Astrocyte of the hippocampus (primary cell): ENCODE data around the gene PCNT.
"Not testable (repeated sequence)": the region's sequence is repeated elsewhere in the genome, so short reads cannot be mapped to it uniquely, and the experiment has no call there.

ENCODE experiments used
- DNase-seq: peaks from one replicate; pipeline ENCODE4 v3.0.0; 2011; ENCODE audit warnings: low read depth, low spot score

Gene PCNT

DNA sequence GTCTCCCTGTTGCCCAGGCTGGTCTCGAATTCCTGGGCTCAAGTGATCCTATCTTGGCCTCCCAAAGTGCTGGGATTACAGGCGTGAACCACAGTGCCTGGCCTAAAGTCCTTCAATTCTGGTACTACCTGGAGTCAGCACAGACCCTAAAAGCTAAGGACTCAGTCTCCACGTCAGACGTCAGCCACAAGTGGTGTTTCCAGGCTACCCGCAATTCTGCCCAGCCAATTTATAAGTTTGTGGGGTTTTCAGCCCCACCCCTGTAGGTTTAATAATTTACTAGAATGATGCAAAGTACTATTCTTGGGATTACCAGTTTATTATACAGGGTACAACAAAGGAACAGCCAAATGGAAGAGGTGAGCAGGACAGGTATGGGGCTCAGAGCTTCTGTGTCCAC lies 124.2 kb downstream of the PCNT start:
- no peak for DNase-seq

DNA sequence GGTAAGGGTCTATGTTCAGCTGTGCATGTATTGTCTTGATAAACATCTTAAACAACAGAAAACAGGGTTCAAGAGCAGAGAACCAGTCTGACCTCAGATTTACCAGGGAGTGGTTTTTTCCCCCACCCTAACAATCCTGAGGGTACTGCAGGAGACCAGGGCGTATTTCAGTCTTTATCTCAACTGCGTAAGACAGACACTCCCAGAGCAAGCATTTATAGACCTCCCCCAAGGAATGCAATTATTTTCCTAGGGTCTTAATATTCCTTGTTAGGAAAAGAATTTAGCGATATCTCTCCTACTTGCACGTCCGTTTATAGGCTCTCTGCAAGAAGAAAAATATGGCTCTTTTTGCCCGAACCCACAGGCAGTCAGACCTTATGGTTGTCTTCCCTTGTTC lies 124.9 kb downstream of the PCNT start:
- DNase-seq: not testable (repeated sequence)

DNA sequence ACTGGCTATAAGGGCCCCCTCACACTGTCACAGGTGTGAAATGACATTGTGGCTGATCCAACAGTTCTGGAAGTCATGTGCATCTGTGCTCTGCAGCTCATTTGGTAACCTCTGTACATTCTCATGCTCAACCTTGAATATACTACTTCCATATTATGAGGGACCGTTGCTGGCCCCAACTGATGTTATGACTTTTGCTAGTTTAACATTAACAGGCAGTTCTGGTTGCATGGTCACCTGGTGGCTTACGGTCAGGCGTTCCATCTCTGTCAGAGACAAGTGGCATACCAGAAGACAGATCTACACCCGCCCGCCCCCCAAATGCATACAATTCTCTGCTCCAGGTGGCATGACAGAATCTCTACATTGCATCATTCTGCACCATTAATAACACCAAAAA lies 128.8 kb downstream of the PCNT start:
- no peak for DNase-seq

- no peak for DNase-seq
Observed at GRCh38 chr21:46454142-46454541, 130.2 kb downstream of the PCNT start.

DNA sequence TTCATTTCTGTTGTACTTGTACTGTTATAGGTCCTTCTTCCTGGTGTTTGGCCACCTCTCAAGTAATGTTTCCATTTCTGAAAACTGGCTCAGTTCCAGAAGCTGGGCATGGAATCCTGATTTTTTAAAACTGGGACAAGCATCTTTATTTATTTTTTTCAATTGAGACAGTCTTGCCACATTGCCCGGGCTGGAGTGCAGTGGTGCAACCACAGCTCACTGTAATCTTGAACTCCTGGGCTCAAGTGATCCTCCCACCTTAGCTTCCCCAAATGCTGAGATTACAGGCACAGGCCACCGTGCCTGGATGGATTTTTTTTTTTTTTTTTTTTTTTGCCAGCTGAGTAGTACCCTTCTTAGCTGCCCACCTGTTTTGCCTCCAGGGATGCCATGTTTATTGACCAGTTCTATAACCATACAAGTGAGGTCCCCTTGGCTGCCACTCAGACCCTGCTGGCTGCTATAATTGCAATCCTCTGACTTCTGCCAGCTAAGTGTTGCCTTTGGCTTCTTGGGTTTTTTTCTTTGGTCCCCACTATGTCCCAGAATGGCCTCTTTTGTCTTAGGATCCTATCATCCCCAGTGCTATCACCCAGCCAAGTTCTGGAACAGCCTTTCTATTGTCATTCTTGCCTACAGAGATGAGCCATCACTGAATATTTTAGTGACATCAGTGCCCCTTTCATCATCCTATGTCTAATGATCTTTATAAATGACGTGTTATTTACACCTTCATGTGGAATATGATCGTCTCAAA lies 130.9 kb downstream of the PCNT start:
- no peak for DNase-seq

DNA sequence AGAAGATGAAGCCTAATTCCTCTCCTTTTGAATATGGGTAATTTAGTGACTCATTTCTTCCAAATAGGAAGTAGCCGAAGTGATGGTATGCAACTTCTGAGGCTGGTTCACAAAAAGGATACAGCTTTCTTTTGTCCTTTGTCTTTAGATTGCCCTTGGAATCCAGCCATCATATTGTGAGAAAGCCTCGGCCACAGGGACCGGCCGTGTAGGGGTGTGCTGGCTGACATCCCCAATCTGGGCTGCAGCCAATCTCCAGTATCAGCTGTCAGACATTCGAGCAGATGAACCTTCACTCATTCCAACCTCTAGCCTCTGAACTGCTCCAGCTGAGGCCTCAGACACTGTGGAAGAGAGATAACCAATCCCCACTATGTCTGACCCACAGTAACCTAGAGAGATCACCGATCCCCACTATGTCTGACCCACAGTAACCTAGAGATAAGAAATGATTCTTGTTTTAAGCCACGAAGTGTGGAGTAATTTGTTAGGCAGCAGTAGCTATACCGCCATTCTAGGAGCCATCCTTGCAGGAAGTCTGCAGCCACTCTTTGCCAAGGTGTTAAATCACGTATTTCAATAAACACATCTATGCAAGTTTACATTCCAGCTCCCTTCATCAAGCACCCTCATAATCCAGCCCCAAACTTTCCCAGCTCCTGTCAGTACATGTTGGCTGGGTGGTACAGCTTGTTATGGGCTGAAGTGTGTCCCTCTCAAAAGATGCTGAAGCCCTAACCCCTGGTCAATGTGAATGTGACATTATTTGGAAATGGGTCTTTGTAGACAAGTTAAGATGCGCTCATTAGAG lies 131.8 kb downstream of the PCNT start:
- peak; percentile 72 for DNase-seq

GRCh38 chr21:46456750-46457149 lies 132.8 kb downstream of the PCNT start:
- no peak for DNase-seq

- DNase-seq: peak; percentile 66
Observed at GRCh38 chr21:46457801-46458314, 133.9 kb downstream of the PCNT start.

- peak; percentile 99 for DNase-seq
Observed at GRCh38 chr21:46458315-46459023, 134.5 kb downstream of the PCNT start, which contains the start of gene DIP2A. Gene DIP2A, plus strand, starts transcription at chr21:46458891. Its CDS starts 241 bp downstream, at chr21:46459132.

GRCh38 chr21:46459024-46459355 lies 135.0 kb downstream of the PCNT start:
- DNase-seq: no peak

GRCh38 chr21:46459356-46460112 lies 135.6 kb downstream of the PCNT start:
- DNase-seq: peak; percentile 52

GRCh38 chr21:46461909-46462308 lies 138.0 kb downstream of the PCNT start:
- DNase-seq: no peak

- DNase-seq: not testable (repeated sequence)
Observed at GRCh38 chr21:46465153-46465552, 141.2 kb downstream of the PCNT start.

- DNase-seq: no peak
Observed at GRCh38 chr21:46465651-46466050, 141.7 kb downstream of the PCNT start.

DNA sequence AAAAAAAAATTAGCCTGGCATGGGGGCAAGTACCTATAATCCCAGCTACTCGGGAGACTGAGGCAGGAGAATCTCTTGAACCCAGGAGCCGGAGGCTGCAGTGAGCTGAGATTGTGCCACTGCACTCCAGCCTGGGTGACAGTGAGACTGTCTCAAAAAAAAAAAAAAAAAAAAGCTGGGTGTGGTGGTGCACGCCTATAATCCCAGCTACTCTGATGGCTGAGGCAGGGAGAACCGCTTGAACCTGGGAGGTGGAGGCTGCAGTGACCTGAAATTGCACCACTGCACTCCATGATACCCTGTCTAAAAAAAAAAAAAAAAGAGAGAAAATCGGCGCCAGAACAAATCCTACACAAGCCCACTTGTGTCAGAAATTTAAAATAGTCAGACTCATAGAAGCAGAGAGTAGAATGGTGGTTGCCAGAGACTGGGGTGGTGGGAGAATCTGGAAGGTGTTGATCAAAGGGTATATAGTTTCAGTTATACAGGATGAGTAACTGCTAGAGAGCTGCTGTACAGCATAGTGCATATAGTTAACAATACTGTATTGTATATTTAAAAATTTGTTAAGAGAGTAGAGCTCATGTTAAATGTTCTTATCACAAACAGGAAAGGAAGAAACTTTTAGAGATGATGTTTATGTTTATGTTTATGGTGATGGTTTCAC lies 144.3 kb downstream of the PCNT start:
- DNase-seq: no peak

DNA sequence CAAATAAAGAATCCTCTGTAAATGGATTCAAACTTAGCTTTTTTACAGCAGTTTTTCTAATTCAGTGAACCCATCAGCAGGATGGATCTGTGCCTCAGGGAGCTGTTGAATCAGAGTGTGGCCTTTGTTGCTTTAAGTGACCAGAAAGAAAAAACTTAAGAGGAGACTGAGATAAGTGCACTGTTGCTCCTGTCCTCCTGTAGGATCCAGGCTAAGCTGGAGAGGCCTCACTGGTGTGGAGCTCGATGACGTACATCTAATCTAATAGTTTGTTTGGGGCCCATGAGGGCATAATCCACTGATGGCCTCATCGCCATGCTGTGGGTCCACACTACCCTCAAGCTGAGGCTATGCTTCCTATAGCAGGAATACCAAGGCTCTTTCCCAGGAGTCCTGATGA lies 145.3 kb downstream of the PCNT start:
- no peak for DNase-seq

DNA sequence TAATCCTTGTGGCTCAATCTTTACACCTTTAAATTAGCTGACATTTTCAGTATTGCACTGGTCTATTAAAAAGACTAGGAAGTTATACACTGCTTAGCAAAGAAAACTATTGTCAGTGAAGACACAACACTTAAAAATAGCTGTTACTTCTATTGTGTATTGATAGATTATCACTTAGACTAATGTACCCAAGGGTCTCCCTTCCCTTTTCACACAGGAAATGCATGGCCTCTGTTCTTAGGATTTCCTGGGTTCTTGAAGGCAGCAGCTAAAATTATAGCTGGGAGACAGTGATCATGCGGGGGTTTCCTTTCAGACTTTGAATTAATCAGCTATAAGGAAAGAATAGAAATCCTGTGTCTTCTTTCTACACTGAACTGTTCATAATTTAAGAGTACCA lies 147.6 kb downstream of the PCNT start:
- DNase-seq: no peak

GRCh38 chr21:46472246-46472645 lies 148.3 kb downstream of the PCNT start:
- DNase-seq: no peak

- DNase-seq: no peak
Observed at GRCh38 chr21:46474382-46474781, 150.4 kb downstream of the PCNT start.

- DNase-seq: no peak
Observed at GRCh38 chr21:46475296-46475695, 151.3 kb downstream of the PCNT start.

- DNase-seq: no peak
Observed at GRCh38 chr21:46477765-46478164, 153.8 kb downstream of the PCNT start.
